Cerebellar cortex (tissue), 1 donor: ENCODE measurements around the gene KIF2C.
"Not testable (repeated sequence)": the region's sequence is repeated elsewhere in the genome, so short reads cannot be mapped to it uniquely, and the experiment has no call there.

Source experiments
- DNase-seq: peaks from one replicate; pipeline ENCODE4 v3.0.0-alpha.2; 2015; ENCODE audit warnings: low spot score

The KIF2C gene

GRCh38 chr1:44798481-44799365 lies 59.1 kb downstream of the KIF2C start:
- DNase-seq, result no peak

- peak; percentile 98 for DNase-seq
Measured at GRCh38 chr1:44799770-44800584, 60.3 kb downstream of the KIF2C start, which contains the start of gene PLK3. TSS of gene PLK3 (plus strand) at chr1:44800377. CDS start at chr1:44800464, 87 bp downstream.

- no peak for DNase-seq
Measured at GRCh38 chr1:44801491-44802305, 62.1 kb downstream of the KIF2C start.

- no peak for DNase-seq
Measured at GRCh38 chr1:44802306-44803061, 62.8 kb downstream of the KIF2C start.

GRCh38 chr1:44803062-44803311 lies 63.4 kb downstream of the KIF2C start:
- no peak for DNase-seq

GRCh38 chr1:44803312-44804095 lies 63.9 kb downstream of the KIF2C start:
- no peak for DNase-seq

- DNase-seq, result no peak
Measured at GRCh38 chr1:44805311-44806024, 65.8 kb downstream of the KIF2C start.

- DNase-seq, result no peak
Measured at GRCh38 chr1:44806025-44806703, 66.5 kb downstream of the KIF2C start.

- no peak for DNase-seq
Measured at GRCh38 chr1:44806704-44807363, 67.2 kb downstream of the KIF2C start, which contains the start of gene DYNLT4. TSS of gene DYNLT4 (minus strand) at chr1:44807351. CDS start at chr1:44806668, 683 bp downstream.

- peak; percentile 86 for DNase-seq
Measured at GRCh38 chr1:44807364-44808062, 67.9 kb downstream of the KIF2C start.

GRCh38 chr1:44808063-44808937 lies 68.7 kb downstream of the KIF2C start, which contains the start of gene BTBD19:
TSS of gene BTBD19 (plus strand) at chr1:44808523. CDS start at chr1:44808821, 298 bp downstream.
- DNase-seq, result peak; percentile 76

- DNase-seq, result no peak
Measured at GRCh38 chr1:44808938-44809917, 69.6 kb downstream of the KIF2C start.

GRCh38 chr1:44810101-44810761 lies 70.6 kb downstream of the KIF2C start:
- DNase-seq, result no peak

- DNase-seq, result not testable (repeated sequence)
Measured at GRCh38 chr1:44810762-44811105, 71.1 kb downstream of the KIF2C start.

- no peak for DNase-seq
Measured at GRCh38 chr1:44811234-44811633, 71.6 kb downstream of the KIF2C start.
